Memory B cell (primary cell): ENCODE results near the gene MYO1C.

Experiments
- ATAC-seq: fragments of 150-1000 bp; cut with Tn5 transposase; 2 replicates; pipeline ENCODE4 v1.10.0; 2021; ENCODE audit warnings: low read depth, mild to moderate bottlenecking, moderate library complexity
- DNase-seq, 2 donors: peaks; one replicate each; pipeline ENCODE4 v3.0.0; 2022; ENCODE audit warnings: low spot score in 2 of 2
- H3K27ac Mint-ChIP-seq: one replicate; pipeline ENCODE4 v1.8.0; 2022; ENCODE audit warnings: mild to moderate bottlenecking, moderate library complexity, mixed read lengths
- H3K27me3 Mint-ChIP-seq: one replicate; pipeline ENCODE4 v1.8.0; 2022; ENCODE audit warnings: mixed read lengths
- H3K36me3 Mint-ChIP-seq: one replicate; pipeline ENCODE4 v1.8.0; 2022; ENCODE audit warnings: mild to moderate bottlenecking, mixed read lengths
- H3K4me1 Mint-ChIP-seq: one replicate; pipeline ENCODE4 v1.8.0; 2022; ENCODE audit warnings: mixed read lengths
- H3K4me3 Mint-ChIP-seq: one replicate; pipeline ENCODE4 v1.8.0; 2022; ENCODE audit warnings: mild to moderate bottlenecking, moderate library complexity, mixed read lengths
- H3K9me3 Mint-ChIP-seq: one replicate; pipeline ENCODE4 v1.8.0; 2022; ENCODE audit warnings: mixed read lengths

MYO1C gene

GRCh38 chr17:1484676-1485422 is 7.6 kb downstream of the MYO1C start:
- ATAC-seq (peak; percentile 69), DNase-seq (peak; percentile 77 to 83)
- peaks cover 13% of the 10 kb centered on the region for H3K36me3 Mint-ChIP-seq
- H3K4me3 Mint-ChIP-seq = peak overlapping the region; percentile 86
- H3K9me3 Mint-ChIP-seq = no peaks in the 10 kb centered on the region
- peaks cover 16% of the 10 kb centered on the region for H3K4me1 Mint-ChIP-seq
- peak overlapping the region; percentile 91 for H3K27ac Mint-ChIP-seq
- H3K27me3 Mint-ChIP-seq = no peaks in the 10 kb centered on the region

GRCh38 chr17:1484060-1484535 is 8.4 kb downstream of the MYO1C start:
- no peaks in the 10 kb centered on the region for H3K9me3 Mint-ChIP-seq
- ATAC-seq = no peak
- no peak for DNase-seq
- peak overlapping the region; percentile 86 for H3K4me3 Mint-ChIP-seq
- peaks cover 18% of the 10 kb centered on the region for H3K36me3 Mint-ChIP-seq
- peak overlapping the region; percentile 91 for H3K27ac Mint-ChIP-seq
- no peaks in the 10 kb centered on the region for H3K27me3 Mint-ChIP-seq
- peaks cover 16% of the 10 kb centered on the region for H3K4me1 Mint-ChIP-seq

GRCh38 chr17:1482680-1483079 is 9.8 kb downstream of the MYO1C start:
- no peak overlapping the region for H3K4me3 Mint-ChIP-seq
- no peaks in the 10 kb centered on the region for H3K27me3 Mint-ChIP-seq
- ATAC-seq (no peak), DNase-seq (no peak)
- no peak overlapping the region for H3K27ac Mint-ChIP-seq
- no peaks in the 10 kb centered on the region for H3K9me3 Mint-ChIP-seq
- peaks cover 14% of the 10 kb centered on the region for H3K4me1 Mint-ChIP-seq
- peaks cover 22% of the 10 kb centered on the region for H3K36me3 Mint-ChIP-seq

DNA sequence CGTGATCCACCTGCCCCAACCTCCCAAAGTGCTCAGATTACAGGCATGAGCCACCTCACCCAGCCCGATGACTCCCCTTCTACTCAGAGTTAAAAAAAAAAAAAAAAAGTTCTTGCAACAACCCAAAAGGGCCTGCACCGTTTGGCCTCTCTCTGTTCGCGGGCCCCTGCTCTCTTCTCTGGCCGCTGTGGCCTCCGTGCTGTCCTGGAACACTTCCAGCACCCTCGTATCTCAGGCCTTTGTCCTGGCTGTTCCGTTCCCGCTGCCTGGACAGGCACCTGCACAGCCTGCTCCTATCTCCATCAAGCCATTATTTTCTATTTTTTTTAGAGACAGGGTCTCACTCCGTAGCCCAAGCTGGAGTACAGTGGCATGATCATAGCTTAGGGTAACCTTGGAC is 10.8 kb downstream of the MYO1C start:
- ATAC-seq (no peak), DNase-seq (no peak)
- H3K9me3 Mint-ChIP-seq = no peaks in the 10 kb centered on the region
- peaks cover 24% of the 10 kb centered on the region for H3K36me3 Mint-ChIP-seq
- H3K27ac Mint-ChIP-seq = no peak overlapping the region
- H3K4me3 Mint-ChIP-seq = no peak overlapping the region
- no peaks in the 10 kb centered on the region for H3K27me3 Mint-ChIP-seq
- H3K4me1 Mint-ChIP-seq = peaks cover 10% of the 10 kb centered on the region

GRCh38 chr17:1480747-1481465 is 11.6 kb downstream of the MYO1C start:
- Mint-ChIP-seq H3K4me3 (no peak overlapping the region), H3K27me3 (no peaks in the 10 kb centered on the region), H3K27ac (no peak overlapping the region), H3K36me3 (peaks cover 24% of the 10 kb centered on the region), H3K4me1 (peaks cover 10% of the 10 kb centered on the region), H3K9me3 (no peaks in the 10 kb centered on the region)
- DNase-seq (no peak), ATAC-seq (no peak)

DNA sequence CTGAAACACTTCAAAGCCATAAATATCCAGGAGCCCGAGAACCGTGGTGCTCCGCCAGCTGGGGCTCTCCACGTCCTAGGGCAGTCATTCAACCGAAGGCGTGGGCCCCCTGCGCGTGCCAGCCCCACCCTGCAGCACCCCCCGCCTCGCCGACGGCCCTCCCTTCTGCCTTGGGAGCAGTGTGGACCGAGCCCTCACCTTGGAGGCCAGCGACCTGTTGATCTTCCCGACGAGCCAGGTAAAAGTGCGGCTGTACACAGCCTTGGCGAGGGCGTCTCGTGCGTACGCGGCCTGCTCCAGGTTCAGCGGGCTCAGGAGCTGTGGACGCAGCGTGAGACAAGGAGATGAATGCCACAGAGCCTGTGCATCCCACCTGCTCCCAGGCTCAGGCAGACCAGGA is 14.1 kb downstream of the MYO1C start:
- ATAC-seq (no peak), DNase-seq (no peak)
- H3K27me3 Mint-ChIP-seq = no peaks in the 10 kb centered on the region
- H3K27ac Mint-ChIP-seq = peak overlapping the region; percentile 10
- H3K4me3 Mint-ChIP-seq = no peak overlapping the region
- H3K36me3 Mint-ChIP-seq = peaks cover 23% of the 10 kb centered on the region
- peaks cover 12% of the 10 kb centered on the region for H3K4me1 Mint-ChIP-seq
- no peaks in the 10 kb centered on the region for H3K9me3 Mint-ChIP-seq

- Mint-ChIP-seq H3K27ac (no peak overlapping the region), H3K4me1 (peaks cover 21% of the 10 kb centered on the region), H3K27me3 (no peaks in the 10 kb centered on the region), H3K36me3 (peaks cover 14% of the 10 kb centered on the region), H3K4me3 (no peak overlapping the region), H3K9me3 (no peaks in the 10 kb centered on the region)
- DNase-seq (no peak), ATAC-seq (no peak)
Observed at GRCh38 chr17:1475321-1475854, 17.1 kb downstream of the MYO1C start.

- peak; percentile 49 for ATAC-seq
- Mint-ChIP-seq H3K36me3 (peaks cover 15% of the 10 kb centered on the region), H3K9me3 (no peaks in the 10 kb centered on the region), H3K27me3 (no peaks in the 10 kb centered on the region), H3K4me3 (peak overlapping the region; percentile 58), H3K27ac (peak overlapping the region; percentile 28), H3K4me1 (peaks cover 21% of the 10 kb centered on the region)
- DNase-seq = no peak
Observed at GRCh38 chr17:1474402-1475189, 17.9 kb downstream of the MYO1C start.

- peak; percentile 84 for ATAC-seq
- peaks cover 21% of the 10 kb centered on the region for H3K4me1 Mint-ChIP-seq
- no peaks in the 10 kb centered on the region for H3K9me3 Mint-ChIP-seq
- DNase-seq = no peak
- H3K27me3 Mint-ChIP-seq = no peaks in the 10 kb centered on the region
- peak overlapping the region; percentile 38 for H3K4me3 Mint-ChIP-seq
- H3K36me3 Mint-ChIP-seq = peaks cover 17% of the 10 kb centered on the region
- peak overlapping the region; percentile 48 for H3K27ac Mint-ChIP-seq
Observed at GRCh38 chr17:1473841-1474240, 18.6 kb downstream of the MYO1C start.

- ATAC-seq = peak; percentile 16
- Mint-ChIP-seq H3K27ac (no peak overlapping the region), H3K4me1 (peaks cover 23% of the 10 kb centered on the region)
Observed at GRCh38 chr17:1473170-1473569, 19.3 kb downstream of the MYO1C start.

GRCh38 chr17:1471911-1472821 is 20.3 kb downstream of the MYO1C start:
- Mint-ChIP-seq H3K9me3 (no peaks in the 10 kb centered on the region), H3K4me1 (peaks cover 23% of the 10 kb centered on the region), H3K4me3 (no peak overlapping the region), H3K27me3 (no peaks in the 10 kb centered on the region), H3K27ac (no peak overlapping the region), H3K36me3 (peaks cover 22% of the 10 kb centered on the region)
- DNase-seq (no peak), ATAC-seq (no peak)

More at GRCh38 chr17:1473170-1473569, 19.3 kb downstream of the MYO1C start:
- peaks cover 22% of the 10 kb centered on the region for H3K36me3 Mint-ChIP-seq
- H3K9me3 Mint-ChIP-seq = no peaks in the 10 kb centered on the region
- H3K4me3 Mint-ChIP-seq = no peak overlapping the region
- no peak for DNase-seq
- H3K27me3 Mint-ChIP-seq = no peaks in the 10 kb centered on the region

- Mint-ChIP-seq H3K9me3 (no peaks in the 10 kb centered on the region), H3K4me1 (peaks cover 23% of the 10 kb centered on the region), H3K36me3 (peaks cover 22% of the 10 kb centered on the region), H3K4me3 (no peak overlapping the region), H3K27ac (no peak overlapping the region), H3K27me3 (no peaks in the 10 kb centered on the region)
- DNase-seq = no peak
- no peak for ATAC-seq
Observed at GRCh38 chr17:1471490-1471889, 21.0 kb downstream of the MYO1C start.
